Gastroesophageal sphincter (tissue), 3 donors: ENCODE results near the gene WASF3.

Experiments used
- EP300 ChIP-seq: sonication (generic); formaldehyde crosslinking; IDR thresholded peaks from one replicate; pipeline ENCODE4 v1.6.1; 2017; ENCODE audit warnings: antibody characterized with exemption, mild to moderate bottlenecking
- TF ChIP-seq, protein P1 (sequence below), 4 experiments: fragments of 200-600 bp in 2 of 4; fragments of 450-650 bp in 2 of 4; sonication (generic) in 1 of 4; IDR thresholded peaks; one replicate each; pipeline ENCODE4 v1.5.1; 2017 to 2019; ENCODE audit warnings: antibody characterized with exemption in 4 of 4, mild to moderate bottlenecking in 2 of 4, moderate library complexity in 2 of 4

DNA sequence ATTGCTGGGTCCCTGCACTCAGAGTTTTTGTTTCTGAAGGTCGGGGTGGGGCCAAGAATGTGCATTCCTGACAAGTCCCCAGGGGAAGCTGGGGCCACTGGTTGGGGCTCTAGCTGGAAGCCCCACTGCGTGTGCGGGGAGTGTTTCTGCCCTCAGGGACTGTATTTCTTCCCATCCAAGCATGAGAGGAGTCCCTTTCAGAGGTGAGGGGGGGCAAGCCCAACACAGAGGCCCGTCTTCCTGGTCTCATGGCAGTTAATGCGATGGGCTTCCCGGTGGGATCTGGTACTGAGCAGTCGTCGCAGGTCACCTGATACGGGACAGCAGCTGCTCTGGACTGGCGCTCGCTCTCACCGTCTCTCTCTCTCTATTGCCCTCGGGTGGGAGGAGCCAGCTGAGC is 152.7 kb downstream of the WASF3 start:
- TF ChIP-seq EP300: no peak
- TF ChIP-seq, protein P1, sequence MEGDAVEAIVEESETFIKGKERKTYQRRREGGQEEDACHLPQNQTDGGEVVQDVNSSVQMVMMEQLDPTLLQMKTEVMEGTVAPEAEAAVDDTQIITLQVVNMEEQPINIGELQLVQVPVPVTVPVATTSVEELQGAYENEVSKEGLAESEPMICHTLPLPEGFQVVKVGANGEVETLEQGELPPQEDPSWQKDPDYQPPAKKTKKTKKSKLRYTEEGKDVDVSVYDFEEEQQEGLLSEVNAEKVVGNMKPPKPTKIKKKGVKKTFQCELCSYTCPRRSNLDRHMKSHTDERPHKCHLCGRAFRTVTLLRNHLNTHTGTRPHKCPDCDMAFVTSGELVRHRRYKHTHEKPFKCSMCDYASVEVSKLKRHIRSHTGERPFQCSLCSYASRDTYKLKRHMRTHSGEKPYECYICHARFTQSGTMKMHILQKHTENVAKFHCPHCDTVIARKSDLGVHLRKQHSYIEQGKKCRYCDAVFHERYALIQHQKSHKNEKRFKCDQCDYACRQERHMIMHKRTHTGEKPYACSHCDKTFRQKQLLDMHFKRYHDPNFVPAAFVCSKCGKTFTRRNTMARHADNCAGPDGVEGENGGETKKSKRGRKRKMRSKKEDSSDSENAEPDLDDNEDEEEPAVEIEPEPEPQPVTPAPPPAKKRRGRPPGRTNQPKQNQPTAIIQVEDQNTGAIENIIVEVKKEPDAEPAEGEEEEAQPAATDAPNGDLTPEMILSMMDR (IDR thresholded peaks at IDR 0.05): no peak
